GM19468 (cell line): ENCODE results near the gene ZKSCAN8.
A peak's percentile ranks its signal among the peaks of the same experiment; 100 is the strongest.
"Not testable (repeated sequence)": the region's sequence is repeated elsewhere in the genome, so short reads cannot be mapped to it uniquely, and the experiment has no call there.

Experiments used
- ATAC-seq: cut with Tn5 transposase; IDR thresholded peaks from one replicate; pipeline ENCODE4 v1.9.1; 2021; ENCODE audit warnings: mild to moderate bottlenecking, moderate library complexity, moderate number of reproducible peaks; ENCODE audit not compliant: unreplicated experiment; ENCODE audit errors: extremely low read depth

ZKSCAN8 gene

DNA sequence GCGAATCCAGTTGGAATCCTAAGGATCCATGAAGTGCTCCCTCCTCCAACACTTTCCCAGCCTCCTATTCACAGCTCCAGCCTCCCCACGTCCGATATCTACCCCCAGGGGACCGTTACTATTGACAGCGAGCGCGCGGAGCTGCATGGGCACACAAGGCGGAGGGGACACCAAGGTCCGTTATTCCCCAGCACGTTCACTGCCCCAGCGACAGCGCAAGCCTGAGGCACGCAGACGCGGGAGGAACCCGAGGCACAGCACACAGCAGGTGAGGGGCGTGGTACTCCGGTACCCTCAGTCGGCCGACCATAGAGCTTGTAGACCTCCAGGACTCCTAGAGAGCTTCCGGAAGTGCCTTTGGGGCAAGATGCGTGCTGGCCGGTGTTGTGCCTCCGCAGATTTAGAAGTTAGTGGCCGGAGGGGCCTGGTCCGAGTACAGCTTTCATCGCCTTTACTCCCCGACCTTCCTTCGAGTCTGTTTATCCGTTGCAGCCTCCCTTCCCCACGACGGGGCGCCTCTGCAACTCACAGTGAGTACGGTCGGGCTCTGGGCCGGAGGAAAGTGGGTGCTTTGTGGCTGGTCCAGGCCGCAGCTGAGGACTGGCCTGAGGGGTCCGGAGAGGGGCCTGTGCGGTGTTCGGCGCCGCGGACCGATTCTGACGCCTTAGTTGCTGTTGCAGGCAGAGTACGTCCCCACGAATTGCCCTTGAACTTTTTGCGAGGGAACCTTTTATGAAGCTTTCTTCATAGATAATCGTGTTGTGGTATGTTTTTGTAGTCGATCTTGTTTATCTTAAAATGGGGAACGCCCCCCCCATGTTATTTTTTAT is at the start of gene ZKSCAN8:
Gene ZKSCAN8 (plus strand): TSS at position 384 of the 830 bp plus-strand sequence. CDS start 6,525 bp downstream, outside the sequence.
- ATAC-seq: peak; percentile 61

DNA sequence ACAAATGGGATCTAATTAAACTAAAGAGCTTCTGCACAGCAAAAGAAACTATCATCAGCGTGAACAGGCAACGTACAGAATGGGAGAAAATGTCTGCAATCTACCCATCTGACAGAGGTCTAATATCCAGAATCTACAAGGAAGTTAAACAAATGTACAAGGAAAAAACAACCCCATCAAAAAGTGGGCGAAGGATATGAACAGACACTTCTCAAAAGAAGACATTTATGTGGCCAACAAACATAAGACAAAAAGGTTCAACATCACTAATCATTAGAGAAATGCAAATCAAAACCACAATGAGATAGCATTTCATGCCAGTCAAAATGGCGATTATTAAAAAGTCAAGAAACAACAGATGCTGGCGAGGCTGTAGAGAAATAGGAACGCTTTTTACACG is 39.5 kb upstream of the ZKSCAN8 start:
- not testable (repeated sequence) for ATAC-seq

DNA sequence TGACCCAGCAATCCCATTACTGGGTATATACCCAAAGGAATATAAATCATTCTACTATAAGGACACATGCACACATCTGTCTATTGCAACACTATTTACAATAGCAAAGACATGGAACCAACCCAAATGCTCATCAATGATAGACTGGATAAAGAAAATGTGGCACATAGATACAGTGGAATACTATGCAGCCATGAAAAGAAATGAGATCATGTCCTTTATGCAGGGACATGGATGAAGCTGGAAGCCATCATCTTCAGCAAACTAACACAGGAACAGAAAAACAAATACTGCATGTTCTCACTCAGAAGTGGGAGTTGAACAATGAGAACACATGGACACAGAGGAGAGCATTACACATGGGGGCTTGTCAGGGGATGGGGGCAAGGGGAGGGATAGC is 39.0 kb upstream of the ZKSCAN8 start:
- not testable (repeated sequence) for ATAC-seq

DNA sequence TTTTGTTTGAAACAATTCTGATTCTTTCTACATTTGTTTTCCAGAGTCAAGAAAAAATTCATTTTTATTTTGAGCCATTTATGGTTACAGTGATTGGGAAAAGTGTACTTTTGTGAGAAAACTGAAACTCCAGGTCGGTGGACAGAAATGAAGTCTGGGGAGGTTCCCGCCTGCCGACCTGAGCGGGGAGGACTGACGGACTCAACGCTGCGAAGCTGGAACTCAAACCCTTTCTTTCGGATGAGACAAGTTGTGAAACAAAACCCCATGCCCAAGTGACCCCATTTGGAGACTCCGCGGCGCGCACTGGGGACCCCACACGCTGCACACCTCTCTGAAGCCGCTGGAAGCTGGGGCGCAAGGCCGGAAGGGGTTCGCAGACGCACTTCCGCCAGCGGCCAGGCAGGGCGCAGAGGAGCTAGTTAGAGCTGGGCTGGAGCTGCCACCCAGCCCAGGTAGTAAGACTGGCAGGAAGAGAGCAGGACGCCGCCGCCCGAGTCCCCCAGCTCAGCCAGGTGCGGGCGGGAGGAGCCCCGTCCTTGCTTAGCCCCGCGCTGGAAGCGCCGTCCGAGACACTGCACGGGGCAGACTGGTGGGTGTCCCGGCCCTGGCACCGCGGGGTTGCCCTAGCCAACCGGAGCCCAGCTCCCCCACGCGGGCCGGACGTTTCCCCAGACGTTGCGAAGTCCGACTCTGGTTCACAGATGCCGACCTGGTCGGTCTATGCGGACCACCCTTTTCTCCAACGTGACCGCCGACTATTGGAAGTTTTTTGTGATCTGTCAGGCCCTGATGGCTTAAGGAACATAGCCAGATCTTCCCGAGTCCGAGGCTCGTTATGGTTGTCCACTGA is 37.1 kb upstream of the ZKSCAN8 start:
- ATAC-seq: peak; percentile 92

DNA sequence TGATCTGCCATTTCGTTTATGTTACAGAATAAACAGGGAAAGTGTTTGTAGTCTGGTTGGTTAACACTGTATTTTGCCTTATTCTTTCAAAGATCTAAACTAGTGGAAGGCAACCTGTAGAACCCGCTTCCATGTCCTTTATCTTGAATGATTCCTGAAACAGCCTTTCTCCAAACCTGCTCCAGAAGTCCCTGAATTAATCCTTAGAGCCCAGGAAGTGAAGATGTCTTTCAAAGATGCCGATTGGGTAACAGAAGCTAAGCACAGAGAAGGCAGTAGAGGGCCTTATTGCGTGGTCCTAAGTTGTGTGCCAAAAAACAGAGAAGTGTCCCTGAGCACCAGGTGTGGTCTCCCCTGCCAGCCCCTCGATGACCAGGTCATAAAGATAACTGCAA is 36.4 kb upstream of the ZKSCAN8 start:
- ATAC-seq: no peak

DNA sequence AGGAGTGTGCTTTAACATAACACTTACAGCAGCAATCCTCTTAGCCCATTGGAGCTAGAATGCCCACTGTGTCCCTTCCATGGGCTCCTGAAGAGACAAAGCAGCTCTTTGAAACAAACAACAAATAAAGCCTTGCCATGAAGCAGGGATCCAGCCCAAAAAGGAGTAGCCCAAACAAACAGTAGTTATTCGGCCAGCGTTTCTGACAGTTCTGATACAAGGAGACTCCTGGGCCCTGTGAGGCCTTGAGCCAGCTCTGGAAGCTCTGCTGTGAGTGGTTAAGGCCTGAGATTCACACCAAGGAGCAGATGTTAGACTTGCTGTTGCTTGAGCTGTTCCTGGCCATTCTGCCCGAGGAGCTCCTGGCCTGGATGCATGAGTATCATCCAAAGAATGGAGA is 34.2 kb upstream of the ZKSCAN8 start:
- no peak for ATAC-seq

DNA sequence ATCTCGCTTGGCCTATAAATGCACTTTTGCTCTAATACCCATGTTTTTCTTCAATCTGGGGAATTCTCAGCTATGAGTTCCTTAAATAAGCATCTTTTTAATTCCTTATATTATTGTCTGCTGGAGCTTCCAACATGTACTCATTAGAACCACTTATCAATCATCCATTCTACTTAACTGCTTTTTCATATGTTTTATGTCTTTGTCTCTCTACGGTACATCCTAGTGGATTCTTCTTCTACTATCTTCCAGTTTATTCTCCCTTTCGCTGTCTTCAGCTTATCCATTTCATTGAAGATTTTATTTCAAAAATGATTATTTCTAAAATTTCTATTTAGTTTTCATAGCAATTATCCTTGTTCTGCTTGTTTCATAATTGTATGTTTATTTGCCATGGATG is 29.7 kb upstream of the ZKSCAN8 start:
- ATAC-seq: no peak

DNA sequence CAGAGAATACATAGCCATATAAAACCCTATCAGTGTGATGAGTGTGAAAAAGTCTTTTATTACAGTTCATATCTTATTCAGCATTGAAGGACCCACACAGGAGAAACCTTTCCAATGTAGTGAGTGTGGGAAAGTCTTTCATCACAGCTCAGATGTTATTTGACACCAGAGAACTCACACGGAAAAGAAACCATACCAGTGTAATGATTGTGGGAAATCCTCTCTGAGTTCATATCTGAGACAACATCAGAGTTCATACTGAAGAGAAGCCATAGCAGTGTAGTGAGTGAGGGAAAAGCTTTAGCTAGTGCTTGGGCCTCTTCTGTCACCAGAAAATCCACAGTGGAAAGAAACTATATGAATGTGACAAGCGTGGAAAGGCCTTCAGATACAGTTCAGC is 25.9 kb upstream of the ZKSCAN8 start:
- ATAC-seq: no peak

DNA sequence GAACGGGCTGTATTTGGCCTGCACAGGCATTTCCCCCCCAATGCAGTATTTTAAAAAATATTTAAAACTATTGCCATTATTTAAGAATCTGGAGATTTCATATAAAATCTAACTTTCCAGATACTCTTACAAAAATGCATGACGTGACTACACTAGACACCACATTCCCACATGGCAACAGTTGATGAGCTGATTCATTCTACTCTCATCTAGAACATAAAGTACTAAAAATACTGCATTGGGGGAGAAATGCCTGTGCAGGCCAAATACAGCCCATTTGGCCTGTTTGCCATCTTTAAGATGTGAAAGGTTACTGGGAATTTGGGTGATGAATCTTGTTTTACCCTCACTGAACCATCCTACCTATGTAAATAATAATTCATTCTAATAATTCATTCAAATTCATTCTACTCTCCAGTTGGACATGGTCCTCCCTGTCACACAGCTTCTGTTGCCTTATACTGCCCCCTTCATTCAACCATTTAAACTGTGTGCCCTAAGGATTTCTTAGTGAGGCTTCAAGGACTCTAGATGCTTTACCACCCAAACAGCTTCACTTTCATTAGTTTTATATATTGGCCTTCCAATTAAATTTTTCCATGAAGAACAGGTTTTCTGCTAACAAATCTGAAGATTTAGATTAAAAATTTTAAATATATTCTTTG is 24.2 kb upstream of the ZKSCAN8 start:
- ATAC-seq: no peak

DNA sequence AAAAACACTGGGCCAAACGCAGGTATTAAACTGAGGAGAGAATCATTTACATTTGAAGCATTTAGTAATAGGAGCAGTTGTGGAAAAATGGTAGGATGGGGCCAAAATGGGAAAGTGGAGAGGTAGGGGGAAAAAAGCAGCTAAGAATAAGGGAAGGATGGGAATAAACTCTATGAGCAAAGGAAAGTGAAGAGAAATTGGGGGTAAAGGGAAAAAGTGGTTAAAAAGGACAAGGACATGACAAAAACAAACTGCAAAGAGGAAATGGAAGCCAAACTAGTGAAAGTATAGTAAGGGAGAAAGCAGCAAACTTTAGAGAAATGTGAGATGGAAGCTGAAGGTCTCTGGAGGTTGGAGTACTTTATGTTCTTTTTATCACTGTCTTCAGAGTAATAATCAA is 23.5 kb upstream of the ZKSCAN8 start:
- ATAC-seq: no peak

DNA sequence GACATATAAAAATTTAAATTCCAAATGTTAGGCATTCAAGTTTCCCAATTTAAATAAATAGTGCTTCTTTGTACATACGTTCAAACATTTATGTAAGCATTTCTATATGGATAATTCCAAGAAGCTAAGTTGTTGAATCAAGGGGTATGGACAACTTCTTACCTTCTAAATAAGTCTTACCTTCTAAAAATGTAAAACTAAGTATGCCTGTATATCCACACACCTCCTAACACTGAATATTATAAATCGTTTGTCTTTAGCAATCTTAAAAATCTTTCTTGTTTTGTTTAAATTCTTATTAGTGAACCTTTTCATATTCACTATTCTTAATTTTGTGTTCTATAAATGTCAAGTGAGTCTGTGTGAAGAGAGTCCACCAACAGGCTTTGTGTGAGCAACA is 19.8 kb upstream of the ZKSCAN8 start:
- no peak for ATAC-seq

DNA sequence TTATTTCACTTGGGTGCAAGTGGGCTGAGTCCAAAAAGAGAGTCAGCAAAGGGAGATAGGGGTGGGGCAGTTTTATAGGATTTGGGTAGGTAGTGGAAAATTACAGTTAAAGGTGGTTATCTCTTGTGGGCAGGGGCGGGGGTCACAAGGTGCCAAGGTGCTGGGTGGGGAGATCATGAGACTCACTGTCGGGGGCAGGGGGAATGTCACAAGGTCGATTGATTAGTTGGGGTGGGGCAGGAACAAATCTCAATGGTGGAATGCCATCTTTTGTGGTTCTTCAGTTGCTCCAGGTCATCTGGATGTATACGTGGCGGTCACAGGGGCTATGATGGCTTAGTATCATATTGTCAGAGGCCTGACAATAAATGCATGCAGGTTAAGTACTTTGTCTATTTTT is 19.4 kb upstream of the ZKSCAN8 start:
- not testable (repeated sequence) for ATAC-seq

DNA sequence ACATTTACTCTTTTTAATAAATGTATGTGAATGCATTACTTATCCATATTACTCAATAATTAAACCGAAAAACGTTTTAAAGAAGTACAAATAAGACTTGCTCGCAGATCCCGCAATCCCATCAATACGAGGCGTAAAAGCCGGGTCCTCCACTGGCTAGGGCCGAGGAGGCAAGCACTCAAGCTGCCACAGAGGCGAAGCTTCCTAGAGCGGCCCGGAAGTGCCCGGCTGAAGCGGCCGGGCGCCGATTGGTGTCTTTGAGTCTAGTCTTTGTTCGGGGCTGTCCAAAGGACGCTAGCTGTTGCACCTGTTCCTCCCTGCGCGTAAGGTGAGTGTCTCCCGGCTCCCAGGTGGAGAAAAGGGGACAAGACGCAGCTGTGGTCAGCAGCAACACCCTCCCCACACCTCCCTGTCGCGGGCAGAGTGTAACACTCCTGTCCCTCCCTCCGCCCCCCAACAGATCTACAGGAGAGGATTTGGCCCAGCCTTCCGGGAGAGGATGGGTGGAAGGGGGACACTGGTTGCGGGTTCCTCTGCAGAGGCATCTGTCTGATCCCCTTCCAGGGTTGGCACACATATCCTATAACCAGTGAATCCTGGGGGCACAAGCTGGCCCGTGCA is 17.2 kb upstream of the ZKSCAN8 start, which contains the start of gene ZSCAN16:
Gene ZSCAN16 (plus strand): TSS at position 260 of the 621 bp plus-strand sequence. CDS start 835 bp downstream, outside the sequence.
- peak; percentile 68 for ATAC-seq

DNA sequence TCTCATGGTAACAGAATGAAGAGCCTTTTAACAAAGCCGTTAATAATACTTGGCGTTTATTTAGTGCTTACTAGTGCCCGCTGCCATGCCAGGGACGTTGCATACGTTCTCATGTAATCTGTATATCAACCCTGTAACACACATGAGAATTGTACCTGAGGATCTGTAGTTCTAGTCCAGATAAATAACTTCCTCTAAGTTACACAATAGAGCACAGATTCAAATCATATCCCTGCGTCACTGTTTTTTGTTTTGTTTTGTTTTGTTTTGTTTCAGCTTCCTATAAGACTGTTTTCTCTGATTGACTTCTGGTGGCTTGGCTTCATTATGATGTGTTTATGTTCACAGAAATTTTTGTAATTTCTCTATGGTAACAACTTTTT is 16.7 kb upstream of the ZKSCAN8 start:
- ATAC-seq: no peak

DNA sequence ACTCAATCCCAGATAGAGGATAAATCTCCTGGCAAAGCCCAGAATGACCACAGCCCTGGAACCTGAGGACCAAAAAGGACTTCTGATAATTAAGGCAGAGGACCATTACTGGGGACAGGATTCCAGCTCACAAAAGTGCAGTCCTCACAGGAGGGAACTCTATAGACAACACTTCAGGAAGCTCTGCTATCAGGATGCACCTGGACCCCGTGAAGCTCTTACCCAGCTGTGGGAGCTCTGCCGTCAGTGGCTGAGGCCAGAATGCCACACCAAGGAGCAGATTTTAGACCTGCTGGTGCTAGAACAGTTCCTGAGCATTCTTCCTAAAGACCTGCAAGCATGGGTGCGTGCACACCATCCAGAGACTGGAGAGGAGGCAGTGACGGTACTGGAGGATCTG is 16.3 kb upstream of the ZKSCAN8 start:
- ATAC-seq: no peak

DNA sequence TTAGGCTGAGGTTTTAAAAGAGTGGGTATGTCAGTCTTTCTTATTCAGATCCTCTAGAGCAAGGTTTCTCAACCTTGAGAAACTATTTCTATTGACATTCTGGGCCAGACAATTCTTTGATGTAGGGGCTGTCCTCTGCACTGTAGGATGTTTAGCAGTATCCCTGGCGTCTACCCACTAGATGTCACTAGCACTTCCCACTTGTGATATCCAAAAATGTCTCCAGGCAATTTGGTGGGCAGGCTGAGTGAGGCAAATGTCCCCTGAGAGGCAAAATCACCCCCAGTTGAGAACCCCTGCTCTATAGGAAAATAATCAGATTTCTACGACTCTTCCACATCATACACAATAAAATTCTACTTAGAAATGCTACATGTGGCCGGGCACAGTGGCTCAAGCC is 7.7 kb upstream of the ZKSCAN8 start:
- ATAC-seq: no peak

DNA sequence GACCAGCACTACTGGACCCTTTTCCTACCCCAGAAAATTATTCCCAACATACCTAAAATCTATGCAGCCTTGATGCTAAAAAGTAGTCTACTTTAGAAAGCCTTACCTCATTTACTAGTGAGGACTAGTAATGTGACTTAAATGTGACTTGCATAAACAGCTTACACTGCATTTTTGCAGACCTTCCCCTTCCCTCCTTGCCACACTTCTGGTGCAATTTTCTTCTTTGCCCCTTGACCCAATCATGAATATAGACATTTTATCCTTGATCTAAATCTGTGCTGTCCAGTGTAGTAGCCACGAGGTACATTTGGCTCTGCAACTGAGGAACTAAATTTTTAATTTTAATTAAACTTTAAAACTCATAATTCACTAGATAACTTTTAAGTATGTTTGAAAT is 7.0 kb upstream of the ZKSCAN8 start:
- ATAC-seq: no peak

DNA sequence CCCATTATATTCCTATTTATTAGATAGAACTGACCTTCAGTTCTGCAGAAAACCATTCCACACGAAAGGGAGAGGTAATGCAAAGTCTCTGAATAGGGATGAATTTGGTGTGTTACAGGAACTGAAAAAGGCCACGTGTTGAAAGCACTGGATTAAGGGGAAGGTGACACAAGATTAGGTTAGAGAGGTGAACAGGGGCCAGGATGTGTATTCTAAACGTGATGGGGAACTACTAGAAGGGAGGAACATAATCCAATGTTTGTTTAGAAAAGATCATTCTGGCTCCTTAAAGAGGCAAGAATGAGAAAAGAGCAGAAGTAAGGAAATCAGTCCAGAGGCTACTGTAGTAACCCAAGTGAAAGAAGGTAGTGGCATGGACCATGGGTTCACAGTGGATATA is 6.3 kb upstream of the ZKSCAN8 start:
- ATAC-seq: no peak

DNA sequence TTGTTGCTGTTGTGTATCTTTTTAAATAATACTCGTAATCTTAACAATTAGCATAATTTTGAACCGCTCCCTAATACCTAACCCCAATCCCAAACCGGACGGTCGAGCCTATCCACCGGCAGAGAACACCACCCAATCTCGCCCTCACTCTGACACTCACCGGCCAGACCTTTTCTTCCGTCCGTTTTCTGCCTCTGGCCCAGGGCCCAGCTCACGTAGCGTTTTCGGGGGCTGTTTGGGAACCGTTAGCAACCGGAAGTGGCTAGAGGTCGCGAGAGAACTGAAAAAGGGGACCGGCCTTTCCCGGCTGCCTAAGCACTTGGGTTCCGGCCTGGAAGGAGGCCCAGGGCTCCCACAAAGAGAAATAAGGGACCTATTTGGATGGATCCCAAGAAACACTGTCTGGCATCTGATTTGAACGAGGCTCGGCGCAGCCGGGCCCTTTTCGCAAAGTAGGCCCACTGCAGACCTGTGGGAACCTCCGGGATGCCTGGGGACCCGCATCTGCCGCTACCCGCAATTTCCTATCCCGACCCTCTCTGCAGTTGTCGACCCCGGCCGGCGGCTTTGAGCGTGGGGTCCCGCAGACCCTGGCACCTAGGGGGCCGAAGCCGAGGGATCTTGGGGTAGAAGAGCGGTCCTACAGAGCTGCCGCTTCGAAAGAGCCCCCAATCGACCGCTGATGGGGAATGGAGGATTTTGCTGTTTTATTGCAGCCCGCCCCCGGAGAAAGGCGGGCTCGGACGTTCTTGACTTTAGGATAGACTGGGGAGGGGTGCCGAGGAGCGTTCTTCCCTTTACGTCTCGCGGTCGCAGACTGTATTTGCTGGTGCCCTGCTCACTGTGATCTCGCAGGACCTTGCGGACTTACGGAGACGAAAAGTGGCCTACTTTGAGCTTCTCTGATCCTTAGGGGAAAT is 4.8 kb upstream of the ZKSCAN8 start:
- no peak for ATAC-seq
